SK-N-SH treated with all-trans-retinoic acid at 6 μM for 48 hours (cell line): ENCODE measurements around the gene L1CAM.

Source experiments
- ARNTL ChIP-seq: fragments of 450-650 bp; formaldehyde crosslinking; IDR thresholded peaks from 2 replicates; pipeline ENCODE4 v1.5.0; 2020; ENCODE audit warnings: low read depth, mild to moderate bottlenecking, moderate library complexity, borderline replicate concordance
- CREB5 ChIP-seq: fragments of 250-450 bp; sonication (Bioruptor Pico); IDR thresholded peaks from 2 replicates; pipeline ENCODE4 v1.5.1; 2020; ENCODE audit warnings: low read depth, mild to moderate bottlenecking, moderate library complexity
- PATZ1 ChIP-seq: fragments of 250-450 bp; sonication (Bioruptor Pico); IDR thresholded peaks from 2 replicates; pipeline ENCODE4 v1.8.0; 2020; ENCODE audit warnings: mild to moderate bottlenecking, moderate library complexity, borderline replicate concordance
- SNAI2 ChIP-seq: fragments of 250-450 bp; sonication (Bioruptor Pico); IDR thresholded peaks from 2 replicates; pipeline ENCODE4 v1.5.0; 2020; ENCODE audit warnings: mild to moderate bottlenecking, moderate library complexity
- TCF4 ChIP-seq: fragments of 250-450 bp; sonication (Bioruptor Pico); IDR thresholded peaks from 2 replicates; pipeline ENCODE4 v1.8.0; 2021; ENCODE audit warnings: mild to moderate bottlenecking, moderate library complexity, borderline replicate concordance
- ZFP3 ChIP-seq: fragments of 250-450 bp; sonication (Bioruptor Pico); IDR thresholded peaks from 2 replicates; pipeline ENCODE4 v1.5.0; 2020; ENCODE audit warnings: mild to moderate bottlenecking, moderate library complexity
- ZFP30 ChIP-seq: fragments of 450-650 bp; formaldehyde crosslinking; IDR thresholded peaks from 2 replicates; pipeline ENCODE4 v1.5.0; 2022; ENCODE audit warnings: mild to moderate bottlenecking, moderate library complexity
- ZNF70 ChIP-seq: fragments of 450-650 bp; formaldehyde crosslinking; IDR thresholded peaks from 2 replicates; pipeline ENCODE4 v1.5.0; 2020; ENCODE audit warnings: mild to moderate bottlenecking, moderate library complexity

GRCh38 chrX:153906126-153906917 is 20.3 kb upstream of the L1CAM start:
- TF ChIP-seq ARNTL (CRISPR knock-in tag) (no peak), ZFP3 (no peak), CREB5 (CRISPR knock-in tag) (no peak), SNAI2 (no peak), TCF4 (no peak), PATZ1 (CRISPR knock-in tag) (no peak), ZNF70 (CRISPR knock-in tag) (no peak), ZFP30 (no peak)
